Measurements from ENCODE around the gene RFK. TPM values are rescaled to one million over a fixed set of nuclear protein-coding genes. Genes with fewer than 3 reads are reported as not detected.

RFK gene
- total RNA-seq: 69.3 and 82.4 TPM in 2 replicates

DNA sequence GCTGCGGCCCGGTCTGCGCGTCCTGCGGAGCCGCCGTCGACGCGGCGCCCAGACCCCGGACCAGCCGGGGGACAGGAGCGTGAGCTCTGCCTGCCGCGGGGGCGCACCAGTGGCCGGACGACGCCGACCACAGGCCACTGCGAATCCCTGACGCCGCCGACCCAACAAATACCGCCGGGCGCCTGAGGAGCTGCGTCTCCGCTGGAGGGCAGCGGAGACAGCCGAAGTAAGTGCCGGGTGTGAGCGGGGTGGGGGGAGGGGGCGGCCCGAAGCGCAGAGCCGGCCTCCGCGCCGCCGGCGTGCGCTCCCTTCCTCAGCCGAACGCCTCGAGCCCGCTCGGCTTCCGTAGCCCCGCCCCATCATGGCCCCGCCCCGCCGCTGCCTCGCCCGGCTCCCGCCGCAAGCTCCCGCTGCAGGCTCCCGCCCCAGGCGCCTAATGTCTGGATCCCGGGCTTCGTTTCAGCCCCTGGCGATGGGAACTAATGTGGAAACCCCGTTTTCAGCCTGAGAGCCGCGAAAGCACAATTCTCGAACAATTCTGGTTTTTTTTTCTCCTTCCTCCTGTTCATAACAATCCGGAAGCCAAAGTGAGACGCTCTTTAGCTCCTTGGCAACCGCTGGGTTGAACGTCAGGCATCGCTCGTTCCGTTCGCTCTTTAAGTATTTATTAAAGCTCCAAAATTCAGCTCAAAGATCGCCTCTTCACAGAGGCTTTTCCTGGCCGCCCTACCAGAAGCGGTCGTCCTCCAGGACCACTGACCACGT lies at the start of gene RFK:
TSS of gene RFK (minus strand) at position 232 of the 765 bp plus-strand sequence. CDS start 255 bp downstream, outside the sequence.

Other genes with a start within 250 kb of the RFK start
- 13.4 and 15.8 TPM in 2 replicates for gene GCNT1, start 64.8 kb upstream of the RFK start, total RNA-seq